Measurements from ENCODE around the gene FAM117A. TPM values are rescaled to one million over a fixed set of nuclear protein-coding genes. Genes with fewer than 3 reads are reported as not detected.

Gene FAM117A
- total and polyA plus RNA-seq, 2 donors (not counting 1 experiment from before 2014, with no cell fraction given): 93.4 to 162 TPM

GRCh38 chr17:49788478-49789242 is 24.7 kb upstream of the FAM117A start, which contains the start of gene KAT7:
Gene KAT7, plus strand, starts transcription at chr17:49788681. Its CDS starts 154 bp downstream, at chr17:49788835.
- no peaks in the 10 kb centered on the region for H3K9me3 ChIP-seq (ENCODE audit: control extremely low read depth in 1 of 3, control insufficient read depth in 2 of 3, insufficient read depth in 1 of 3, low read length in 2 of 3)
- peak within 1 kb of the TSS; percentile 98 for H3K4me3 Mint-ChIP-seq
- H3K27ac Mint-ChIP-seq: peak within 1 kb of the TSS; percentile 99
- peaks cover 0 to 21% of the 10 kb centered on the region in 2 experiments for H3K36me3 ChIP-seq (replicated peaks in 1 of 2; ENCODE audit: control extremely low read depth in 1 of 2, control insufficient read depth in 1 of 2, extremely low read depth in 1 of 2, insufficient read depth in 2 of 2, low read length in 1 of 2)
- H3K4me1 Mint-ChIP-seq: peaks cover 50% of the 10 kb centered on the region
- peak within 1 kb of the TSS; percentile 100 for H3K9ac ChIP-seq (ENCODE audit: low read length)
- H3K27ac ChIP-seq (ENCODE audit: low read length in 2 of 2): peak within 1 kb of the TSS; percentile 89 to 98
- no peak for TF ChIP-seq CTCF (IDR thresholded peaks at IDR 0.05)
- no peak for TF ChIP-seq EZH2 (IDR thresholded peaks at IDR 0.05; ENCODE audit: borderline replicate concordance, insufficient read depth, low read depth, low read length, poor library complexity, severe bottlenecking)
- peak; percentile 99 for DNase-seq
- H4K20me1 ChIP-seq (ENCODE audit: control insufficient read depth, insufficient read depth, low read length, poor library complexity, severe bottlenecking): peaks cover 45% of the 10 kb centered on the region
- H2AFZ ChIP-seq (ENCODE audit: insufficient read depth, low read depth, low read length, poor library complexity, severe bottlenecking): peak within 1 kb of the TSS; percentile 98
- peaks cover 18 to 20% of the 10 kb centered on the region in 2 donors for H3K4me1 ChIP-seq (ENCODE audit: control insufficient read depth in 2 of 2, insufficient read depth in 2 of 2, low read length in 2 of 2)
- H3K79me2 ChIP-seq (ENCODE audit: control insufficient read depth, insufficient read depth, low read length): peaks cover 49% of the 10 kb centered on the region
- no peaks in the 10 kb centered on the region for H3K27me3 Mint-ChIP-seq
- peak within 1 kb of the TSS; percentile 85 for H3K4me2 ChIP-seq (replicated peaks; ENCODE audit: low read depth, low read length, poor library complexity, severe bottlenecking)
- CTCF ChIA-PET: interaction anchor here (0.7 to 4.5 kb wide), 5 partner anchors 25 to 214 kb away, joined by 3 to 43 read pairs (median 3); partner anchors contain the start of genes FAM117A and SLC35B1
- H3K27me3 ChIP-seq (replicated peaks in 1 of 4; ENCODE audit: control extremely low read depth in 1 of 4, control insufficient read depth in 3 of 4, insufficient read depth in 4 of 4, low read length in 3 of 4): no peaks in the 10 kb centered on the region
- peak within 1 kb of the TSS; percentile 68 to 100 (median 96) for H3K4me3 ChIP-seq (ENCODE audit: control extremely low read depth in 1 of 5, extremely low read depth in 1 of 5, insufficient read depth in 1 of 5, low read depth in 2 of 5, low read length in 4 of 5)
- WGBS (ENCODE audit: insufficient coverage): under 1% methylated on average over 59 of the region's 59 CpGs
- POLR2A ChIA-PET: interaction anchor here (0.6 to 3.6 kb wide), 8 partner anchors 21 to 219 kb away, joined by 3 to 23 read pairs (median 6); partner anchors contain the start of genes FAM117A and SLC35B1
- H3K9me3 Mint-ChIP-seq (ENCODE audit: insufficient read depth): no peaks in the 10 kb centered on the region
- intact Hi-C loops (cut with micrococcal nuclease): loop anchor here (1.0 to 5.0 kb wide), 8 partner anchors 24 to 929 kb away; partner anchors contain the start of genes FAM117A, LUC7L3, SPOP and UBE2Z
- ATAC-seq (ENCODE audit: low read depth): peak; percentile 83

All from B cell (primary cell).